SK-N-SH treated with all-trans-retinoic acid at 6 μM for 48 hours (cell line): ENCODE measurements around the gene PLA2G4F.

ENCODE experiments used
- CSDC2 ChIP-seq: fragments of 250-450 bp; sonication (Bioruptor Pico); IDR thresholded peaks from 2 replicates; pipeline ENCODE4 v1.5.0; 2020; ENCODE audit warnings: mild to moderate bottlenecking, moderate library complexity
- ISL1 ChIP-seq: fragments of 250-450 bp; sonication (Bioruptor Pico); IDR thresholded peaks from 2 replicates; pipeline ENCODE4 v2.1.2; 2022; ENCODE audit warnings: mild to moderate bottlenecking, moderate library complexity
- SNAI2 ChIP-seq: fragments of 250-450 bp; sonication (Bioruptor Pico); IDR thresholded peaks from 2 replicates; pipeline ENCODE4 v1.5.0; 2020; ENCODE audit warnings: mild to moderate bottlenecking, moderate library complexity
- ZFP3 ChIP-seq: fragments of 250-450 bp; sonication (Bioruptor Pico); IDR thresholded peaks from 2 replicates; pipeline ENCODE4 v1.5.0; 2020; ENCODE audit warnings: mild to moderate bottlenecking, moderate library complexity
- ZNF565 ChIP-seq: fragments of 450-650 bp; formaldehyde crosslinking; conservative IDR thresholded peaks from 2 replicates; pipeline ENCODE4 v1.5.0; 2020; ENCODE audit warnings: low read depth, mild to moderate bottlenecking, moderate library complexity
- ZNF8 ChIP-seq: fragments of 450-650 bp; formaldehyde crosslinking; IDR thresholded peaks from 2 replicates; pipeline ENCODE4 v1.5.0; 2020; ENCODE audit warnings: mild to moderate bottlenecking, moderate library complexity
- TF ChIP-seq, protein P1 (sequence below): fragments of 250-450 bp; sonication (Bioruptor Pico); IDR thresholded peaks from 2 replicates; pipeline ENCODE4 v1.8.0; 2020; ENCODE audit warnings: mild to moderate bottlenecking, moderate library complexity, borderline replicate concordance

DNA sequence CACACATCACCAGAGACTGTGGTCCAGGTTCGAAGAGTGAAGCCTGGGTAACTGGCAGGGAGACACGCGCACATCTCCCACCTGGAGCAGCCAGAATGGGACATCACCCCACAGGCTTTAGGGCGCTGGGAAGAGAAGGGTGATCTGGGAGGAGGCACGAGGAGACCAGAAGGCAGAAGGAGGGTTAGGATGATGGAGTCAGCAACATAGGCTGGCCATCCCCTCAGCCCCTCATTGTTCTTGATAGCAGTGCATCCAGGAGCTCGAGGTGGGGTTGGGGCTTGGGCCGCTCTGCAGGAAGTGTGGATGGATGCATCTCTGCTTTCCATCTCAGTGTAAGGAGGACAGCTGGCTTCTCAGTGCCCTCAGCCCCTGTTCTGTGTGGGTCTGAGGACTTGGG is 15.2 kb downstream of the PLA2G4F start:
- TF ChIP-seq ISL1 (CRISPR knock-in tag) (no peak), ZNF8 (CRISPR knock-in tag) (no peak), ZNF565 (CRISPR knock-in tag) (no peak), CSDC2 (no peak), ZFP3 (CRISPR knock-in tag) (no peak), SNAI2 (CRISPR knock-in tag) (no peak)
- TF ChIP-seq, protein P1, sequence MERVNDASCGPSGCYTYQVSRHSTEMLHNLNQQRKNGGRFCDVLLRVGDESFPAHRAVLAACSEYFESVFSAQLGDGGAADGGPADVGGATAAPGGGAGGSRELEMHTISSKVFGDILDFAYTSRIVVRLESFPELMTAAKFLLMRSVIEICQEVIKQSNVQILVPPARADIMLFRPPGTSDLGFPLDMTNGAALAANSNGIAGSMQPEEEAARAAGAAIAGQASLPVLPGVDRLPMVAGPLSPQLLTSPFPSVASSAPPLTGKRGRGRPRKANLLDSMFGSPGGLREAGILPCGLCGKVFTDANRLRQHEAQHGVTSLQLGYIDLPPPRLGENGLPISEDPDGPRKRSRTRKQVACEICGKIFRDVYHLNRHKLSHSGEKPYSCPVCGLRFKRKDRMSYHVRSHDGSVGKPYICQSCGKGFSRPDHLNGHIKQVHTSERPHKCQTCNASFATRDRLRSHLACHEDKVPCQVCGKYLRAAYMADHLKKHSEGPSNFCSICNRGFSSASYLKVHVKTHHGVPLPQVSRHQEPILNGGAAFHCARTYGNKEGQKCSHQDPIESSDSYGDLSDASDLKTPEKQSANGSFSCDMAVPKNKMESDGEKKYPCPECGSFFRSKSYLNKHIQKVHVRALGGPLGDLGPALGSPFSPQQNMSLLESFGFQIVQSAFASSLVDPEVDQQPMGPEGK: no peak
